ENCODE measurements around the gene ANAPC4.

DNA sequence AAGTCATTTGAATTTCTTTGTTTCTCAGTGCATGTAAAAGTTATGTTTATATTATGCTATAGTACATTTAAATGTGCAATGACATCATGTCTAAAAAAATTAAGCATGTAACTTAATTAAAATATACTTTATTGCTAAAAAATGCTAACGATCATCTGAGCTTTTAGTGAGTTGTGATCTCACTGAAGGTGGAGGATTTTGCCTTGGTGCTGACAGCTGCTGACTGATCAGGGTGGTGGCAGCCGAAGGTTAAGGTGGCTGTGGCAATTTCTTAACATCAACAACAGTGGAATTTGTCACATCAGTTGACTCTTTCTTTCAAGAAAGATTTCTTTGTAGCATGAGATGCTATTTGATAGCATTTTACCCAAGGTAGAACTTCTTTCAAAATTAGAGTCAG is 6.6 kb downstream of the ANAPC4 start:
- TF ChIP-seq, protein P1, sequence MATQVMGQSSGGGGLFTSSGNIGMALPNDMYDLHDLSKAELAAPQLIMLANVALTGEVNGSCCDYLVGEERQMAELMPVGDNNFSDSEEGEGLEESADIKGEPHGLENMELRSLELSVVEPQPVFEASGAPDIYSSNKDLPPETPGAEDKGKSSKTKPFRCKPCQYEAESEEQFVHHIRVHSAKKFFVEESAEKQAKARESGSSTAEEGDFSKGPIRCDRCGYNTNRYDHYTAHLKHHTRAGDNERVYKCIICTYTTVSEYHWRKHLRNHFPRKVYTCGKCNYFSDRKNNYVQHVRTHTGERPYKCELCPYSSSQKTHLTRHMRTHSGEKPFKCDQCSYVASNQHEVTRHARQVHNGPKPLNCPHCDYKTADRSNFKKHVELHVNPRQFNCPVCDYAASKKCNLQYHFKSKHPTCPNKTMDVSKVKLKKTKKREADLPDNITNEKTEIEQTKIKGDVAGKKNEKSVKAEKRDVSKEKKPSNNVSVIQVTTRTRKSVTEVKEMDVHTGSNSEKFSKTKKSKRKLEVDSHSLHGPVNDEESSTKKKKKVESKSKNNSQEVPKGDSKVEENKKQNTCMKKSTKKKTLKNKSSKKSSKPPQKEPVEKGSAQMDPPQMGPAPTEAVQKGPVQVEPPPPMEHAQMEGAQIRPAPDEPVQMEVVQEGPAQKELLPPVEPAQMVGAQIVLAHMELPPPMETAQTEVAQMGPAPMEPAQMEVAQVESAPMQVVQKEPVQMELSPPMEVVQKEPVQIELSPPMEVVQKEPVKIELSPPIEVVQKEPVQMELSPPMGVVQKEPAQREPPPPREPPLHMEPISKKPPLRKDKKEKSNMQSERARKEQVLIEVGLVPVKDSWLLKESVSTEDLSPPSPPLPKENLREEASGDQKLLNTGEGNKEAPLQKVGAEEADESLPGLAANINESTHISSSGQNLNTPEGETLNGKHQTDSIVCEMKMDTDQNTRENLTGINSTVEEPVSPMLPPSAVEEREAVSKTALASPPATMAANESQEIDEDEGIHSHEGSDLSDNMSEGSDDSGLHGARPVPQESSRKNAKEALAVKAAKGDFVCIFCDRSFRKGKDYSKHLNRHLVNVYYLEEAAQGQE (IDR thresholded peaks at IDR 0.05; ENCODE audit: borderline replicate concordance), result no peak
- TF ChIP-seq EP300 (conservative IDR thresholded peaks at IDR 0.05; ENCODE audit: poor library complexity, severe bottlenecking), result no peak
- TF ChIP-seq, protein P2, sequence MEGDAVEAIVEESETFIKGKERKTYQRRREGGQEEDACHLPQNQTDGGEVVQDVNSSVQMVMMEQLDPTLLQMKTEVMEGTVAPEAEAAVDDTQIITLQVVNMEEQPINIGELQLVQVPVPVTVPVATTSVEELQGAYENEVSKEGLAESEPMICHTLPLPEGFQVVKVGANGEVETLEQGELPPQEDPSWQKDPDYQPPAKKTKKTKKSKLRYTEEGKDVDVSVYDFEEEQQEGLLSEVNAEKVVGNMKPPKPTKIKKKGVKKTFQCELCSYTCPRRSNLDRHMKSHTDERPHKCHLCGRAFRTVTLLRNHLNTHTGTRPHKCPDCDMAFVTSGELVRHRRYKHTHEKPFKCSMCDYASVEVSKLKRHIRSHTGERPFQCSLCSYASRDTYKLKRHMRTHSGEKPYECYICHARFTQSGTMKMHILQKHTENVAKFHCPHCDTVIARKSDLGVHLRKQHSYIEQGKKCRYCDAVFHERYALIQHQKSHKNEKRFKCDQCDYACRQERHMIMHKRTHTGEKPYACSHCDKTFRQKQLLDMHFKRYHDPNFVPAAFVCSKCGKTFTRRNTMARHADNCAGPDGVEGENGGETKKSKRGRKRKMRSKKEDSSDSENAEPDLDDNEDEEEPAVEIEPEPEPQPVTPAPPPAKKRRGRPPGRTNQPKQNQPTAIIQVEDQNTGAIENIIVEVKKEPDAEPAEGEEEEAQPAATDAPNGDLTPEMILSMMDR (IDR thresholded peaks at IDR 0.05; ENCODE audit: poor library complexity, severe bottlenecking), result no peak
- no peak for TF ChIP-seq POLR2AphosphoS5 (IDR thresholded peaks at IDR 0.05)

Measured in neural cell (in vitro differentiated cells).